K562 (cell line): ENCODE data around the gene IL37.

ENCODE experiments used
- CBFB ChIP-seq: sonication (generic); formaldehyde crosslinking; IDR thresholded peaks from 2 replicates; pipeline ENCODE4 v1.4.0; 2020; ENCODE audit warnings: mild to moderate bottlenecking, missing genetic modification reagents
- CHD4 ChIP-seq: fragments of 200-600 bp; sonication (generic); IDR thresholded peaks from 3 replicates; pipeline ENCODE4 v1.6.1; 2012; ENCODE audit warnings: low read depth, mild to moderate bottlenecking, mixed read lengths, low read length, inconsistent platforms; ENCODE audit not compliant: insufficient read depth, insufficient replicate concordance, poor library complexity, severe bottlenecking
- DPF2 ChIP-seq: fragments of 450-650 bp; IDR thresholded peaks from 2 replicates; pipeline ENCODE4 v1.6.1; 2016
- ETV6 ChIP-seq, 3 experiments: fragments of 150-350 bp in 1 of 3; sonication (generic) in 1 of 3; formaldehyde crosslinking in 1 of 3; IDR thresholded peaks; 2 replicates each; pipeline versions ENCODE4 v1.6.1 to v1.8.0; 2014 to 2022; ENCODE audit warnings: borderline replicate concordance in 2 of 3, low read depth in 2 of 3, antibody characterized with exemption in 1 of 3, low read length in 1 of 3, mild to moderate bottlenecking in 1 of 3, missing genetic modification reagents in 1 of 3
- EZH2 ChIP-seq: IDR thresholded peaks from 2 replicates; pipeline ENCODE4 v1.6.1; 2012; ENCODE audit warnings: low read depth, mild to moderate bottlenecking, inconsistent platforms, low read length, borderline replicate concordance
- JUN ChIP-seq, 2 experiments: sonication (generic) in 1 of 2; formaldehyde crosslinking in 1 of 2; IDR thresholded peaks; 2 replicates each; pipeline versions ENCODE4 v1.6.1 to v1.8.0; 2012 to 2022; ENCODE audit warnings: borderline replicate concordance in 2 of 2, mild to moderate bottlenecking in 2 of 2, improper control_type of control experiment in 1 of 2, low read depth in 1 of 2, low read length in 1 of 2, missing genetic modification reagents in 1 of 2
- KDM1A ChIP-seq, 2 experiments: fragments of 450-650 bp; IDR thresholded peaks; 2 replicates each; pipeline ENCODE4 v1.6.1; 2016; ENCODE audit warnings: mild to moderate bottlenecking in 2 of 2
- PREB ChIP-seq: sonication (generic); formaldehyde crosslinking; IDR thresholded peaks from 2 replicates; pipeline ENCODE4 v1.8.1; 2023; ENCODE audit warnings: mild to moderate bottlenecking, missing genetic modification reagents
- RCOR1 ChIP-seq, 2 experiments: IDR thresholded peaks; 2 replicates each; pipeline ENCODE4 v1.6.1; 2012; ENCODE audit warnings: low read depth in 2 of 2, low read length in 2 of 2, borderline replicate concordance in 1 of 2, improper control_type of control experiment in 1 of 2
- TAF15 ChIP-seq: fragments of 200-400 bp; formaldehyde crosslinking; IDR thresholded peaks from 2 replicates; pipeline ENCODE4 v1.6.1; 2017; ENCODE audit warnings: mild to moderate bottlenecking, low read depth, low read length, moderate library complexity

- TF ChIP-seq DPF2: no peak
- TF ChIP-seq ETV6 (IDR thresholded peaks at IDR 0.05; ENCODE audit: borderline replicate concordance in 1 of 2, low read depth in 2 of 2, low read length in 1 of 2): no peak
- TF ChIP-seq ETV6 (CRISPR knock-in tag; IDR thresholded peaks at IDR 0.05; ENCODE audit: borderline replicate concordance): no peak
- no peak for TF ChIP-seq EZH2
- TF ChIP-seq CBFB (CRISPR knock-in tag): no peak
- no peak for TF ChIP-seq TAF15
- no peak for TF ChIP-seq PREB (CRISPR knock-in tag)
- TF ChIP-seq RCOR1 (IDR thresholded peaks at IDR 0.05; ENCODE audit: borderline replicate concordance in 1 of 2, low read depth in 2 of 2, low read length in 2 of 2): no peak
- TF ChIP-seq KDM1A (IDR thresholded peaks at IDR 0.05): no peak
- no peak for TF ChIP-seq CHD4
- TF ChIP-seq JUN (IDR thresholded peaks at IDR 0.05; ENCODE audit: borderline replicate concordance, low read depth, low read length): no peak
- no peak for TF ChIP-seq JUN (CRISPR knock-in tag; IDR thresholded peaks at IDR 0.05; ENCODE audit: borderline replicate concordance)
These were observed 30.3 kb upstream of the IL37 start for GRCh38 chr2:112880696-112881095.
